Erythroblast (primary cell): ENCODE measurements around the gene UNC45A.

ENCODE experiments used
- GATA1 ChIP-seq: IDR thresholded peaks from 2 replicates; pipeline ENCODE4 v1.6.1; 2011; ENCODE audit warnings: low read depth, mild to moderate bottlenecking, control low read depth, low read length, moderate library complexity
- POLR2A ChIP-seq: IDR thresholded peaks from 2 replicates; pipeline ENCODE4 v1.6.1; 2011; ENCODE audit warnings: mild to moderate bottlenecking, low read length

- TF ChIP-seq POLR2A (no peak), GATA1 (no peak)
Measured at GRCh38 chr15:90987561-90988141, 52.6 kb downstream of the UNC45A start.
